Frontal cortex (tissue), 4 donors: ENCODE data around the gene NRGN. TPM values are rescaled to one million over a fixed set of nuclear protein-coding genes. Genes with fewer than 3 reads are reported as not detected.
"Not testable (repeated sequence)": the region's sequence is repeated elsewhere in the genome, so short reads cannot be mapped to it uniquely, and the experiment has no call there.

Experiments used
- DNase-seq, 2 donors: peaks; one replicate each; pipeline ENCODE4 v3.0.0; 2012; ENCODE audit warnings: low spot score in 2 of 2
- FAIRE-seq: peaks from 2 replicates; lab custom pipeline; 2012; peaks lifted over from hg19 to GRCh38; lab: Jason Lieb, UNC
- total RNA-seq: library from RNA; depleted of rRNA; stranded (reverse); fragments of >200 nt; gene quantifications from one replicate; pipeline ENCODE4 v1.2.3, GENCODE V29; 2014
- donor health status: control.
- donor health status: control.
- donor health status: control.

The NRGN gene
- total RNA-seq, 1 donor from 2014 or later: 2.9 TPM

- no peak for FAIRE-seq
- no peak for DNase-seq
Measured at GRCh38 chr11:124754710-124755109, 15.0 kb downstream of the NRGN start.

- FAIRE-seq (no peak), DNase-seq (no peak)
Measured at GRCh38 chr11:124756033-124756752, 16.5 kb downstream of the NRGN start.

GRCh38 chr11:124756753-124757227 lies 17.0 kb downstream of the NRGN start:
- no peak for DNase-seq
- FAIRE-seq: no peak

GRCh38 chr11:124757320-124757719 lies 17.6 kb downstream of the NRGN start:
- DNase-seq (no peak), FAIRE-seq (no peak)

- FAIRE-seq (no peak), DNase-seq (peak; percentile 72 to 79)
Measured at GRCh38 chr11:124758355-124759265, 18.9 kb downstream of the NRGN start.

GRCh38 chr11:124759266-124760204 lies 19.8 kb downstream of the NRGN start:
- no peak for FAIRE-seq
- peak in 1 of 2 donors; percentile 31 for DNase-seq

GRCh38 chr11:124760205-124760652 lies 20.5 kb downstream of the NRGN start:
- no peak for FAIRE-seq
- DNase-seq: peak in 1 of 2 donors; percentile 33

GRCh38 chr11:124760806-124761205 lies 21.1 kb downstream of the NRGN start:
- FAIRE-seq (no peak), DNase-seq (peak in 1 of 2 donors; percentile 17)

- DNase-seq: peak in 1 of 2 donors; percentile 33
- FAIRE-seq: no peak
Measured at GRCh38 chr11:124761301-124762104, 21.8 kb downstream of the NRGN start.

GRCh38 chr11:124762105-124762623 lies 22.4 kb downstream of the NRGN start, which contains the start of gene ESAM:
TSS of gene ESAM (minus strand) at chr11:124762290. CDS start at chr11:124762154, 136 bp downstream.
- FAIRE-seq: no peak
- DNase-seq: peak in 1 of 2 donors; percentile 50

GRCh38 chr11:124762624-124763155 lies 22.9 kb downstream of the NRGN start:
- DNase-seq: peak in 1 of 2 donors; percentile 44
- FAIRE-seq: no peak

- FAIRE-seq (no peak), DNase-seq (peak in 1 of 2 donors; percentile 63)
Measured at GRCh38 chr11:124763156-124763947, 23.6 kb downstream of the NRGN start.

- FAIRE-seq: no peak
- DNase-seq: no peak
Measured at GRCh38 chr11:124766156-124766555, 26.4 kb downstream of the NRGN start.

GRCh38 chr11:124768914-124769313 lies 29.2 kb downstream of the NRGN start:
- FAIRE-seq: no peak
- no peak for DNase-seq

GRCh38 chr11:124769806-124770774 lies 30.3 kb downstream of the NRGN start:
- DNase-seq (no peak), FAIRE-seq (no peak)

- FAIRE-seq, DNase-seq: not testable (repeated sequence)
Measured at GRCh38 chr11:124770959-124771358, 31.2 kb downstream of the NRGN start.
